Measurements from ENCODE around the gene FLRT1. TPM values are rescaled to one million over a fixed set of nuclear protein-coding genes. Genes with fewer than 3 reads are reported as not detected.

The FLRT1 gene
- total RNA-seq, 1 experiment from 2014 or later = 0.31 TPM

GRCh38 chr11:63999349-64000025 lies 36.2 kb upstream of the FLRT1 start:
- Histone ChIP-seq H4K91ac (ENCODE audit: insufficient read length, low read depth, low read length) (no peak overlapping the region), H2AK5ac (ENCODE audit: insufficient read length, low read length) (no peak overlapping the region), H2BK120ac (ENCODE audit: low read depth, low read length, poor library complexity, severe bottlenecking) (no peak overlapping the region), H3K27ac (ENCODE audit: insufficient read length, low read depth, low read length) (no peak overlapping the region), H4K8ac (replicated peaks; ENCODE audit: insufficient read length, low read depth, low read length) (no peak overlapping the region), H3K14ac (ENCODE audit: insufficient read depth, low read length) (no peak overlapping the region), H4K20me1 (ENCODE audit: control insufficient read depth, insufficient read depth, insufficient read length) (no peaks in the 10 kb centered on the region), H2BK15ac (ENCODE audit: low read depth, low read length) (no peak overlapping the region), H3K23ac (ENCODE audit: insufficient read length, low read depth, low read length) (no peak overlapping the region), H3K4me2 (ENCODE audit: insufficient read depth, insufficient read length, low read length) (peak overlapping the region; percentile 29), H2BK5ac (ENCODE audit: insufficient read length, low read length) (no peak overlapping the region), H3K56ac (ENCODE audit: insufficient read length, low read depth, low read length) (no peak overlapping the region), H3K9me3 (ENCODE audit: control insufficient read depth, low read depth, low read length) (no peaks in the 10 kb centered on the region), H2AFZ (ENCODE audit: low read length) (no peak overlapping the region), H3K9ac (ENCODE audit: extremely low read depth, insufficient read length, low read length) (no peak overlapping the region), H2BK20ac (ENCODE audit: low read depth, low read length, poor library complexity, severe bottlenecking) (no peak overlapping the region), H2BK12ac (ENCODE audit: insufficient read length, low read depth, low read length) (no peak overlapping the region), H4K5ac (ENCODE audit: insufficient read length, low read depth, low read length) (no peak overlapping the region), H3K23me2 (ENCODE audit: insufficient read length, low read depth, low read length, poor library complexity, severe bottlenecking) (peaks cover 11% of the 10 kb centered on the region), H3K27me3 (ENCODE audit: insufficient read depth, low read length) (peaks cover 3% of the 10 kb centered on the region; the same call in 1 of the 2 replicates), H3K4ac (ENCODE audit: low read depth, low read length) (no peak overlapping the region), H3K4me1 (ENCODE audit: insufficient read depth, low read length) (no peaks in the 10 kb centered on the region), H3K79me1 (ENCODE audit: insufficient read depth, low read depth, low read length, poor library complexity, severe bottlenecking) (no peaks in the 10 kb centered on the region), H3K18ac (ENCODE audit: insufficient read length, low read depth, low read length) (no peak overlapping the region), H3K79me2 (ENCODE audit: insufficient read depth, low read length) (no peaks in the 10 kb centered on the region), H3T11ph (ENCODE audit: low read length) (no peak overlapping the region)
- no CpG with 5 or more reads among the region's 59 CpGs for WGBS (ENCODE audit: extremely low coverage, insufficient read length, low lambda C conversion rate)
- Mint-ChIP-seq H3K27me3 (ENCODE audit: low read depth) (peaks cover 33% of the 10 kb centered on the region), H3K4me3 (peak overlapping the region; percentile 54 to 71), H3K36me3 (ENCODE audit: insufficient read depth in 1 of 3, low read depth in 3 of 3) (peaks cover 13 to 37% (median 37%) of the 10 kb centered on the region in 3 experiments), H3K4me1 (peaks cover 7 to 18% of the 10 kb centered on the region in 2 experiments), H3K27ac (no peak overlapping the region; a peak in 1 of 7 replicates), H3K9me3 (no peaks in the 10 kb centered on the region)
- no peak for TF ChIP-seq CTCF (conservative IDR thresholded peaks at IDR 0.05)
- peak; percentile 92 for DNase-seq

Data from H9 (cell line).